IMR-90 (cell line): ENCODE measurements around the gene GPRC5B. TPM values are rescaled to one million over a fixed set of nuclear protein-coding genes. Genes with fewer than 3 reads are reported as not detected.

Experiments used
- ATAC-seq: fragments of 200-7000 bp; cut with Tn5 transposase; 2 replicates; pipeline ENCODE4 v1.9.1; 2020; ENCODE audit warnings: low read depth, mild to moderate bottlenecking, moderate library complexity
- BruUV-seq: library from RNA; stranded (reverse); fragments of 400-500 nt; replicated peaks from 2 replicates; lab custom pipeline; 2021; lab: Mats Ljungman, UMichigan
- CTCF ChIA-PET: fragments of 300-600 bp; formaldehyde crosslinking; extraction: SDS; loops from one replicate; lab custom pipeline; 2021; ENCODE audit warnings: antibody characterized with exemption; lab: Yijun Ruan, JAX
- POLR2A ChIA-PET: fragments of 300-600 bp; sonication (Branson Sonifier 250); formaldehyde crosslinking; loops from one replicate; lab custom pipeline; 2022; ENCODE audit warnings: antibody characterized with exemption; ENCODE audit not compliant: unreplicated experiment; lab: Charles Lee
- DNase-seq: peaks from one replicate; pipeline ENCODE4 v3.0.0; 2013
- H2AFZ ChIP-seq: replicated peaks from 2 replicates; pipeline ENCODE3; 2013; ENCODE audit warnings: low read length, mild to moderate bottlenecking; ENCODE audit not compliant: poor library complexity
- H2AK5ac ChIP-seq: 2 replicates; pipeline ENCODE4 v1.6.1; 2013; ENCODE audit warnings: low read depth, low read length, inconsistent platforms
- H2AK9ac ChIP-seq: replicated peaks from 2 replicates; pipeline ENCODE3; 2013; ENCODE audit warnings: mild to moderate bottlenecking, low read depth, low read length, moderate library complexity; ENCODE audit not compliant: poor library complexity
- H2BK120ac ChIP-seq: 2 replicates; pipeline ENCODE4 v1.6.1; 2013; ENCODE audit warnings: low read depth, low read length, inconsistent platforms
- H2BK15ac ChIP-seq: 3 replicates; pipeline ENCODE4 v1.6.1; 2013; ENCODE audit warnings: low read depth, low read length, inconsistent platforms
- H2BK20ac ChIP-seq: 2 replicates; pipeline ENCODE4 v1.6.1; 2013; ENCODE audit warnings: low read depth, mild to moderate bottlenecking, inconsistent platforms, low read length, moderate library complexity
- H2BK5ac ChIP-seq: 2 replicates; pipeline ENCODE4 v1.6.1; 2013; ENCODE audit warnings: mild to moderate bottlenecking, low read depth, low read length, inconsistent platforms; ENCODE audit not compliant: poor library complexity, severe bottlenecking
- H3K14ac ChIP-seq: replicated peaks from 2 replicates; pipeline ENCODE4 v1.6.1; 2013; ENCODE audit warnings: low read depth, low read length, inconsistent platforms
- H3K18ac ChIP-seq: 2 replicates; pipeline ENCODE4 v1.6.1; 2013; ENCODE audit warnings: low read depth, low read length, control low read depth
- H3K23ac ChIP-seq: 2 replicates; pipeline ENCODE4 v1.6.1; 2013; ENCODE audit warnings: low read depth, low read length, inconsistent platforms
- H3K27ac ChIP-seq: 2 replicates; pipeline ENCODE4 v1.5.1; 2013; ENCODE audit warnings: mild to moderate bottlenecking, control low read depth, low read length; ENCODE audit not compliant: insufficient read depth
- H3K27me3 ChIP-seq: 2 replicates; pipeline ENCODE4 v1.6.1; 2013; ENCODE audit warnings: low read length; ENCODE audit not compliant: control insufficient read depth, insufficient read depth
- H3K36me3 ChIP-seq: 2 replicates; pipeline ENCODE4 v1.6.1; 2013; ENCODE audit warnings: low read length, mixed read lengths; ENCODE audit not compliant: control insufficient read depth, insufficient read depth
- H3K4ac ChIP-seq: 2 replicates; pipeline ENCODE4 v1.6.1; 2013; ENCODE audit warnings: low read depth, low read length, inconsistent platforms
- H3K4me1 ChIP-seq: 2 replicates; pipeline ENCODE4 v1.6.1; 2013; ENCODE audit warnings: low read length, mixed read lengths; ENCODE audit not compliant: control insufficient read depth, insufficient read depth
- H3K4me2 ChIP-seq: 2 replicates; pipeline ENCODE4 v1.6.1; 2013; ENCODE audit warnings: low read depth, mild to moderate bottlenecking, control low read depth, low read length, moderate library complexity
- H3K4me3 ChIP-seq: 2 replicates; pipeline ENCODE4 v1.5.1; 2013; ENCODE audit warnings: low read depth, mild to moderate bottlenecking, control low read depth, low read length, moderate library complexity; ENCODE audit not compliant: insufficient read depth
- H3K56ac ChIP-seq: 2 replicates; pipeline ENCODE4 v1.6.1; 2013; ENCODE audit warnings: low read length, inconsistent platforms; ENCODE audit not compliant: insufficient read depth; ENCODE audit errors: extremely low read depth
- H3K79me1 ChIP-seq, 2 experiments: 2 replicates each; pipeline ENCODE4 v1.6.1; 2013; ENCODE audit warnings: low read length in 2 of 2, inconsistent platforms in 1 of 2, low read depth in 1 of 2
- H3K9ac ChIP-seq: 2 replicates; pipeline ENCODE4 v1.6.1; 2013; ENCODE audit warnings: low read depth, low read length, control low read depth
- H3K9me1 ChIP-seq: 2 replicates; pipeline ENCODE4 v1.6.1; 2013; ENCODE audit warnings: low read length, inconsistent platforms; ENCODE audit not compliant: insufficient read depth
- H3K9me3 ChIP-seq: 2 replicates; pipeline ENCODE4 v1.6.1; 2013; ENCODE audit warnings: low read length; ENCODE audit not compliant: control insufficient read depth, insufficient read depth
- H4K20me1 ChIP-seq: 2 replicates; pipeline ENCODE4 v1.6.1; 2013; ENCODE audit warnings: low read length, inconsistent platforms; ENCODE audit not compliant: insufficient read depth
- H4K5ac ChIP-seq: 2 replicates; pipeline ENCODE4 v1.6.1; 2013; ENCODE audit warnings: mild to moderate bottlenecking, low read depth, low read length, control low read depth
- H4K8ac ChIP-seq, 2 experiments: 2 replicates each; pipeline ENCODE4 v1.6.1; 2013; ENCODE audit warnings: low read depth in 2 of 2, low read length in 2 of 2, control low read depth in 1 of 2, inconsistent platforms in 1 of 2
- H4K91ac ChIP-seq: 2 replicates; pipeline ENCODE4 v1.6.1; 2013; ENCODE audit warnings: low read depth, low read length, inconsistent platforms; ENCODE audit not compliant: insufficient read depth
- FOS ChIP-seq: fragments of 150-350 bp; IDR thresholded peaks from 2 replicates; pipeline ENCODE4 v1.6.1; 2016; ENCODE audit warnings: low read depth, low read length
- MAFK ChIP-seq: IDR thresholded peaks from 2 replicates; pipeline ENCODE4 v1.6.1; 2012; ENCODE audit warnings: low read depth, low read length, improper control_type of control experiment
- WGBS, 2 experiments: methylation state at CpG; one replicate each; pipeline versions ENCODE4 v1.1.5 to v1.1.7; 2013; ENCODE audit warnings: missing lambda C conversion rate in 2 of 2; ENCODE audit not compliant: insufficient read length in 1 of 2; ENCODE audit errors: extremely low coverage in 2 of 2; 5-methylcytosine and 5-hydroxymethylcytosine counted together
- dilution Hi-C: fragments of 300-500 bp; cut with HindIII; formaldehyde crosslinking; loops from one replicate; pipeline ENCODE4 v1.14.3; 2018; ENCODE audit warnings: low sequenced_read_pairs; ENCODE audit not compliant: unreplicated experiment
- in situ Hi-C: fragments of 300-500 bp; cut with MboI; formaldehyde crosslinking; loops from 3 replicates; pipeline ENCODE4 v1.14.3; 2019; ENCODE audit warnings: low sequenced_read_pairs, inconsistent platforms, mixed read lengths
- intact Hi-C: fragments of 100-400 bp; cut with micrococcal nuclease; formaldehyde crosslinking; loops from 2 replicates; pipeline ENCODE4 v1.10.0; 2022
- polyA plus RNA-seq, 3 experiments: library from polyadenylated mRNA; depleted of rRNA; stranded (reverse); fragments of >200 nt; gene quantifications; 2 replicates each; pipeline ENCODE4 v1.2.3, GENCODE V29; 2012; ENCODE audit warnings: low replicate concordance in 1 of 3
- total RNA-seq: library from RNA; depleted of rRNA; stranded (reverse); fragments of >200 nt; gene quantifications from 2 replicates; pipeline ENCODE4 v1.2.3, GENCODE V29; 2012
- TF ChIP-seq, protein P1 (sequence below): fragments of 150-350 bp; IDR thresholded peaks from 2 replicates; pipeline ENCODE4 v1.6.1; 2016; ENCODE audit warnings: low read depth, mild to moderate bottlenecking, low read length, moderate library complexity, borderline replicate concordance

Gene GPRC5B
- total and polyA plus RNA-seq, 2 of the 4 experiments (the other 2 are of a cell fraction): 2.5 to 8.5 TPM

DNA sequence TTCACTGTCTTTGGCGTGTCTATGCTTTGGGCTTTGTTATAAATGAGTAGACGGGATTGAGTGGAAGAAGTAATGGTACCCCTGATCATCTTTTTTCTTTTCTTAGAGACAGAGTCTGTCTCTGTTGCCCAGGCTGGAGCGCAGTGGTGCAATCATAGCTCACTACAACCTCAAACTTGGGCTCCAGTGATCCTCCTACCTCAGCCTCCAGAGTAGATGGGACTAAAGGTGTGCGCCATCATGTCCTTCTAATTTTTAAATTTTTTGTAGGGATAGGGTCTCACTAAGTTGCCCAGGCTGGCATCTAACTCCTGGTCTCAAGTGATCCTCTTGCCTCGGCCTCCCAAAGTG, 14.9 kb upstream of the GPRC5B start:
- Histone ChIP-seq H3K27ac (no peak overlapping the region), H4K8ac (no peak overlapping the region), H3K23ac (no peak overlapping the region), H3K4me3 (no peak overlapping the region), H3K18ac (no peak overlapping the region), H2BK20ac (no peak overlapping the region), H3K27me3 (no peaks in the 10 kb centered on the region; the same call in 1 of the 2 replicates), H3K56ac (no peak overlapping the region), H2BK120ac (no peak overlapping the region), H3K9ac (no peak overlapping the region), H3K4me1 (no peaks in the 10 kb centered on the region), H3K79me1 (no peaks in the 10 kb centered on the region), H2AK9ac (no peak overlapping the region), H2BK15ac (no peak overlapping the region), H3K9me3 (no peaks in the 10 kb centered on the region), H3K4me2 (no peak overlapping the region), H2AFZ (no peak overlapping the region), H4K91ac (no peak overlapping the region), H4K5ac (no peak overlapping the region), H3K36me3 (no peaks in the 10 kb centered on the region), H2AK5ac (no peak overlapping the region), H4K20me1 (no peaks in the 10 kb centered on the region), H3K4ac (no peak overlapping the region), H3K9me1 (no peaks in the 10 kb centered on the region), H3K14ac (no peak overlapping the region), H2BK5ac (no peak overlapping the region)
- intact Hi-C loops: loop anchor here (2.0 kb wide), 1 partner anchor 485 kb away; no protein-coding TSS in a partner anchor
- WGBS, 2 experiments: no CpG with 5 or more reads among the region's 5 CpGs
- BruUV-seq: no TSS peak
- TF ChIP-seq FOS (no peak), MAFK (no peak)
- TF ChIP-seq, protein P1, sequence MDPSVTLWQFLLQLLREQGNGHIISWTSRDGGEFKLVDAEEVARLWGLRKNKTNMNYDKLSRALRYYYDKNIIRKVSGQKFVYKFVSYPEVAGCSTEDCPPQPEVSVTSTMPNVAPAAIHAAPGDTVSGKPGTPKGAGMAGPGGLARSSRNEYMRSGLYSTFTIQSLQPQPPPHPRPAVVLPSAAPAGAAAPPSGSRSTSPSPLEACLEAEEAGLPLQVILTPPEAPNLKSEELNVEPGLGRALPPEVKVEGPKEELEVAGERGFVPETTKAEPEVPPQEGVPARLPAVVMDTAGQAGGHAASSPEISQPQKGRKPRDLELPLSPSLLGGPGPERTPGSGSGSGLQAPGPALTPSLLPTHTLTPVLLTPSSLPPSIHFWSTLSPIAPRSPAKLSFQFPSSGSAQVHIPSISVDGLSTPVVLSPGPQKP: no peak
- POLR2A ChIA-PET: interaction anchor here (1.0 kb wide), 1 partner anchor 464 kb away, joined by 9 read pairs; no protein-coding TSS in a partner anchor
- in situ Hi-C loops: loop anchor here (25.0 kb wide), 1 partner anchor 787 kb away; the partner anchor contains the start of gene ITPRIPL2
- DNase-seq (no peak), ATAC-seq (no peak)
- CTCF ChIA-PET: interaction anchor here (0.7 to 3.5 kb wide), 6 partner anchors 7 to 485 kb away, joined by 3 to 11 read pairs (median 4); no protein-coding TSS in a partner anchor
- dilution Hi-C loops: loop anchor here (25.0 kb wide), 1 partner anchor 287 kb away; no protein-coding TSS in a partner anchor
